ENCODE data around the gene EIF4EBP3. TPM values are rescaled to one million over a fixed set of nuclear protein-coding genes. Genes with fewer than 3 reads are reported as not detected.

Gene EIF4EBP3
- total RNA-seq, 4 donors from 2014 or later = 38.6 to 118 (median 51.8) TPM

DNA sequence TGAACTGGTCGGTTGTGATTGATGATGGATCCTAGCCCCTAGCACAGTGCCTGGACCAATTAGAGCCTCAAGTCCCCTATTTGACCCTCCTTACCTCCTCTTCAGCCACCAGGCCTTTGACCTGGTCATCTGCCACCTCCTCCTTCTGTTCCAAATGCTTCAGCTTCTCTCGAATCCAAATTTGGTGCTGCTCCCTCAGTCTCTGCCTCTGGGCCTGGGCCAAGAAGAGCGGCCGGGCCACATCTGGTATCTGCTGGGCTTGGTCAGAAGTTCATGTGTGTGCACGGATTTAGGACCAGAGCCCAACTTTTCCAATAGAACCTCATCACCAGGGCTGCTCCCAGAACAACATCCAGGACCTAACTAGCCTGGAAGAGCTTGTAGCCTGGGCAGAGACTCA is 23.6 kb downstream of the EIF4EBP3 start:
- Histone ChIP-seq H3K4me3 (no peak overlapping the region), H3K9me3 (no peaks in the 10 kb centered on the region), H3K4me1 (peaks cover 67 to 68% of the 10 kb centered on the region in 2 donors), H3K36me3 (peaks cover 0 to 13% of the 10 kb centered on the region in 2 donors), H3K27ac (peak overlapping the region; percentile 97 to 99 (median 98)), H3K27me3 (no peaks in the 10 kb centered on the region)
- no peak for TF ChIP-seq POLR2A (IDR thresholded peaks at IDR 0.05)
- TF ChIP-seq, protein P1, sequence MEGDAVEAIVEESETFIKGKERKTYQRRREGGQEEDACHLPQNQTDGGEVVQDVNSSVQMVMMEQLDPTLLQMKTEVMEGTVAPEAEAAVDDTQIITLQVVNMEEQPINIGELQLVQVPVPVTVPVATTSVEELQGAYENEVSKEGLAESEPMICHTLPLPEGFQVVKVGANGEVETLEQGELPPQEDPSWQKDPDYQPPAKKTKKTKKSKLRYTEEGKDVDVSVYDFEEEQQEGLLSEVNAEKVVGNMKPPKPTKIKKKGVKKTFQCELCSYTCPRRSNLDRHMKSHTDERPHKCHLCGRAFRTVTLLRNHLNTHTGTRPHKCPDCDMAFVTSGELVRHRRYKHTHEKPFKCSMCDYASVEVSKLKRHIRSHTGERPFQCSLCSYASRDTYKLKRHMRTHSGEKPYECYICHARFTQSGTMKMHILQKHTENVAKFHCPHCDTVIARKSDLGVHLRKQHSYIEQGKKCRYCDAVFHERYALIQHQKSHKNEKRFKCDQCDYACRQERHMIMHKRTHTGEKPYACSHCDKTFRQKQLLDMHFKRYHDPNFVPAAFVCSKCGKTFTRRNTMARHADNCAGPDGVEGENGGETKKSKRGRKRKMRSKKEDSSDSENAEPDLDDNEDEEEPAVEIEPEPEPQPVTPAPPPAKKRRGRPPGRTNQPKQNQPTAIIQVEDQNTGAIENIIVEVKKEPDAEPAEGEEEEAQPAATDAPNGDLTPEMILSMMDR (IDR thresholded peaks at IDR 0.05 in 4 of 5, conservative IDR thresholded peaks at IDR 0.05 in 1 of 5) = no peak
- in situ Hi-C loops (cut with MboI; ENCODE audit: low sequenced_read_pairs in 4 of 4) (loop anchor here in 1 of 4 donors (10.0 to 25.0 kb wide), 2 partner anchors 64 to 334 kb away; partner anchors contain the start of genes CD14 and TMCO6), intact Hi-C loops (cut with DNase I; ENCODE audit: low total_unique reads) (loop anchor here (5.0 kb wide), 1 partner anchor 141 kb away; no protein-coding TSS in a partner anchor)
- no peak for DNase-seq
- no peak for ATAC-seq

DNA sequence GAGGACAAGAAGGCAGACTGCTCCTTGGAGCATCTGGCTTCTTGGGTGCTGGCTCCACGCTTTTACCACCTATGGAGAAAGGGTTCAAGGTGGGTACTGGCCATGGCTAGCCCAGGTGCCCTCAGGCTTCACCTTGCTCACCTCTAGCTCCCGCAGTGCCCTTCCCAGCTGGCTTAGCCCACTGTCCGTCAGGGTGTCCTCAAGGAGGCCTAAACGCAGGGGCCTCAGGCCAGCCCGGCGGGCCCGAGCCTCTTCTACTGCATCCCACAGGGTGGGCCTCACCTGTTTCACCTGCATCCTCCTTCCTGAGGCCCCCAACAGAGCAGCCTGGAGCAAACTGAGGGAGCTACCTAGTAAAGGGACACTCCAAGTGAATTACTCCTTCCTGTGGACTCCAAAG is 26.2 kb downstream of the EIF4EBP3 start:
- H3K36me3 ChIP-seq = no peaks in the 10 kb centered on the region
- no peak for DNase-seq
- no peak overlapping the region for H3K4me3 ChIP-seq
- no peaks in the 10 kb centered on the region for H3K9me3 ChIP-seq
- no peak for ATAC-seq
- peaks cover 43 to 44% of the 10 kb centered on the region in 2 donors for H3K4me1 ChIP-seq
- in situ Hi-C loops (cut with MboI; ENCODE audit: low sequenced_read_pairs in 4 of 4) (loop anchor here in 1 of 4 donors (10.0 to 25.0 kb wide), 2 partner anchors 61 to 336 kb away; partner anchors contain the start of genes CD14 and TMCO6), intact Hi-C loops (cut with DNase I; ENCODE audit: low total_unique reads) (loop anchor here (5.0 kb wide), 1 partner anchor 139 kb away; no protein-coding TSS in a partner anchor)
- peak overlapping the region in 3 of 4 donors; percentile 27 to 65 (median 63) for H3K27ac ChIP-seq
- H3K27me3 ChIP-seq = no peaks in the 10 kb centered on the region
- TF ChIP-seq, protein P1 (IDR thresholded peaks at IDR 0.05 in 4 of 5, conservative IDR thresholded peaks at IDR 0.05 in 1 of 5) = no peak
- TF ChIP-seq POLR2A (IDR thresholded peaks at IDR 0.05) = no peak

DNA sequence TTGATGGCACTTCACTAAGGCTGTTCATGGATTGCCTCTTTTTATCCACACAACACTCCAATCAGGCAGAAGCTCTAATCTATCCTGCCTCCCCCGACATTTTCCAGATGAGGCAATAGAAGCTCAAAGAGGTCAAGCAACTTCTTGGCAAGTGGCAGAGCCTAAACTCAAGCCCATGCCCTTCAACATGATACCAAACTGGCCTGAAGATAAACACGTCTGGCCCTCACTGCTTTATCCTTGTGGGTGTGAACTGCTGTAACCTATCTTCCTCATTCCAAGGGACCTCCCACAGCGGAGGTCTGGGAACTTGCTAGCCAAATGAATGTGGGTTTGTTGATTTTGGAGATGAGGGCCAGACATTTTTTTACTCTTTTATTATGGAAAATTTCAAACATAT is 26.7 kb downstream of the EIF4EBP3 start:
- TF ChIP-seq, protein P1 (IDR thresholded peaks at IDR 0.05 in 4 of 5, conservative IDR thresholded peaks at IDR 0.05 in 1 of 5) = no peak
- TF ChIP-seq POLR2A (IDR thresholded peaks at IDR 0.05) = no peak
- no peaks in the 10 kb centered on the region for H3K36me3 ChIP-seq
- intact Hi-C loops (cut with DNase I; ENCODE audit: low total_unique reads) (loop anchor here (5.0 kb wide), 1 partner anchor 138 kb away; no protein-coding TSS in a partner anchor), in situ Hi-C loops (cut with MboI; ENCODE audit: low sequenced_read_pairs in 4 of 4) (loop anchor here in 1 of 4 donors (10.0 to 25.0 kb wide), 2 partner anchors 61 to 337 kb away; partner anchors contain the start of genes CD14 and TMCO6)
- peaks cover 38 to 39% of the 10 kb centered on the region in 2 donors for H3K4me1 ChIP-seq
- H3K27ac ChIP-seq = peak overlapping the region in 3 of 4 donors; percentile 27 to 65 (median 63)
- DNase-seq (no peak), ATAC-seq (peak in 1 of 2 donors; percentile 33)
- no peak overlapping the region for H3K4me3 ChIP-seq
- H3K9me3 ChIP-seq = no peaks in the 10 kb centered on the region
- H3K27me3 ChIP-seq = no peaks in the 10 kb centered on the region

DNA sequence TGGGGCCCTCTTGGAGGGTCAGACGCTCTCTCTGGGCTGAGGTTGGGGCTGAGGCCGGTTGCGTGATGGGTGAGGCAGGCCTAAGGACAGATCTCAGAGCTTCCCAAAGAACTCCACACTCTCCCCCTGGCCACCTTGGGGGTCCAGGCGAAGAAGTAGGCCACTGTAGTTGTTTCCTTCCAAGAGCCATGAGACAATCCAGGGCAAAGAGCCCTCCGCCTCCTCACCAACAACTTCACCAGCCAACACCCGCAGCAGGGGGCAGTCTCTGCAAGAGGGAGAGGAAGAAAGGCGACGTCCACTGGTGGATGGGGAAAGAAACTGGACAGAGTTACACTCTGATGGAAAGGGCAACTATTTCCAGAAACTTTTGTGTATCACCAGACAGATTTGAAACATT is 27.8 kb downstream of the EIF4EBP3 start:
- Histone ChIP-seq H3K4me3 (no peak overlapping the region), H3K36me3 (no peaks in the 10 kb centered on the region), H3K27me3 (no peaks in the 10 kb centered on the region), H3K27ac (peak overlapping the region in 1 of 4 donors; percentile 63), H3K9me3 (no peaks in the 10 kb centered on the region), H3K4me1 (peaks cover 28% of the 10 kb centered on the region in 2 donors)
- ATAC-seq (peak in 1 of 2 donors; percentile 66), DNase-seq (peak in 1 of 2 donors; percentile 63)
- intact Hi-C loops (cut with DNase I; ENCODE audit: low total_unique reads) (no loop called here), in situ Hi-C loops (cut with MboI; ENCODE audit: low sequenced_read_pairs in 4 of 4) (loop anchor here in 2 of 4 donors (5.0 to 10.0 kb wide), 2 partner anchors 57 to 59 kb away; partner anchors contain the start of genes CD14 (in 2 of the 2) and TMCO6 (in 1 of the 2))
- no peak for TF ChIP-seq POLR2A (IDR thresholded peaks at IDR 0.05)
- TF ChIP-seq, protein P1 (IDR thresholded peaks at IDR 0.05 in 4 of 5, conservative IDR thresholded peaks at IDR 0.05 in 1 of 5) = peak in 2 of 5 experiments; percentile 34 to 36
